GM12878 (cell line): Measurements from ENCODE around the gene GRIK1. TPM values are rescaled to one million over a fixed set of nuclear protein-coding genes. Genes with fewer than 3 reads are reported as not detected.

Source experiments
- ATAC-seq: fragments of 200-7000 bp; cut with Tn5 transposase; 3 replicates; pipeline ENCODE4 v1.9.1; 2020; ENCODE audit warnings: mild to moderate bottlenecking, moderate library complexity
- BruUV-seq: library from RNA; stranded (reverse); fragments of 400-500 nt; replicated peaks from 2 replicates; lab custom pipeline; 2021; lab: Mats Ljungman, UMichigan
- CTCF ChIA-PET: fragments of 300-600 bp; sonication (Branson Sonifier 250); formaldehyde crosslinking; extraction: SDS; loops from one replicate; lab custom pipeline; 2021; ENCODE audit warnings: inconsistent platforms; lab: Yijun Ruan, JAX
- POLR2A ChIA-PET: fragments of 350-600 bp; formaldehyde crosslinking; extraction: SDS; loops from one replicate; lab custom pipeline; 2021; ENCODE audit warnings: inconsistent platforms; lab: Charles Lee
- RAD21 ChIA-PET: fragments of 300-600 bp; sonication (Branson Sonifier 250); formaldehyde crosslinking; loops from one replicate; lab custom pipeline; 2023; ENCODE audit warnings: antibody characterized with exemption; ENCODE audit not compliant: unreplicated experiment; lab: Charles Lee
- SMC1A ChIA-PET: fragments of 300-600 bp; sonication (Branson Sonifier 250); formaldehyde crosslinking; loops from one replicate; lab custom pipeline; 2023; ENCODE audit not compliant: unreplicated experiment, uncharacterized antibody; lab: Charles Lee
- DNase-seq: peaks from one replicate; pipeline ENCODE4 v3.0.0-alpha.2; 2011; ENCODE audit warnings: low read depth, low spot score
- FAIRE-seq: peaks from 3 replicates; lab custom pipeline; 2011; peaks lifted over from hg19 to GRCh38; lab: Jason Lieb, UNC
- H2AFZ ChIP-seq: 2 replicates; pipeline ENCODE4 v1.6.0; 2011; ENCODE audit warnings: low read depth, low read length, control low read depth; ENCODE audit not compliant: control insufficient read depth
- H3K27ac ChIP-seq: 2 replicates; pipeline ENCODE4 v1.5.1; 2011; ENCODE audit warnings: control low read depth; ENCODE audit not compliant: control insufficient read depth, insufficient read depth
- H3K27me3 ChIP-seq, 2 experiments: replicated peaks in 1 of 2; 2 replicates each; pipeline versions ENCODE4 v1.6.0 to v1.6.1; 2011; ENCODE audit warnings: low read length in 1 of 2; ENCODE audit not compliant: control insufficient read depth in 2 of 2, insufficient read depth in 2 of 2
- H3K36me3 ChIP-seq, 2 experiments: 2 replicates each; pipeline ENCODE4 v1.5.1; 2011; ENCODE audit warnings: low read length in 1 of 2; ENCODE audit not compliant: control insufficient read depth in 2 of 2, insufficient read depth in 2 of 2
- H3K4me1 ChIP-seq: 2 replicates; pipeline ENCODE4 v1.6.1; 2011; ENCODE audit warnings: mild to moderate bottlenecking, low read length, moderate library complexity, mixed read lengths; ENCODE audit not compliant: control insufficient read depth, insufficient read depth
- H3K4me2 ChIP-seq: 2 replicates; pipeline ENCODE4 v1.6.0; 2011; ENCODE audit warnings: control low read depth; ENCODE audit not compliant: control insufficient read depth, insufficient read depth
- H3K4me3 ChIP-seq: fragments of 200-600 bp; sonication (generic); 2 replicates; pipeline ENCODE4 v1.5.1; 2016
- H3K79me2 ChIP-seq: 2 replicates; pipeline ENCODE4 v1.6.0; 2011; ENCODE audit warnings: low read length; ENCODE audit not compliant: control insufficient read depth, insufficient read depth
- H3K9ac ChIP-seq: 2 replicates; pipeline ENCODE4 v1.8.0; 2011; ENCODE audit warnings: low read length, control low read depth, mixed read lengths; ENCODE audit not compliant: control insufficient read depth, insufficient read depth
- H3K9me3 ChIP-seq: replicated peaks from 3 replicates; pipeline ENCODE4 v1.5.1; 2011; ENCODE audit warnings: mild to moderate bottlenecking, low read length; ENCODE audit not compliant: control insufficient read depth, insufficient read depth
- H4K20me1 ChIP-seq: 2 replicates; pipeline ENCODE4 v1.6.0; 2011; ENCODE audit not compliant: control insufficient read depth, insufficient read depth
- E2F4 ChIP-seq: IDR thresholded peaks from 2 replicates; pipeline ENCODE4 v1.6.1; 2012; ENCODE audit warnings: low read depth, low read length, improper control_type of control experiment
- E2F8 ChIP-seq: fragments of 450-650 bp; IDR thresholded peaks from 2 replicates; pipeline ENCODE4 v1.6.1; 2018; ENCODE audit warnings: mild to moderate bottlenecking, low read depth, moderate library complexity; ENCODE audit not compliant: partially characterized antibody
- EZH2 ChIP-seq: IDR thresholded peaks from 2 replicates; pipeline ENCODE4 v1.6.1; 2012; ENCODE audit warnings: low read depth, mild to moderate bottlenecking, control low read depth, inconsistent platforms, low read length, borderline replicate concordance; ENCODE audit not compliant: control insufficient read depth
- GATAD2B ChIP-seq: fragments of 450-650 bp; conservative IDR thresholded peaks from 2 replicates; pipeline ENCODE4 v1.6.1; 2017; ENCODE audit warnings: low read depth, mild to moderate bottlenecking, moderate library complexity
- IKZF2 ChIP-seq, 2 experiments: fragments of 450-650 bp; IDR thresholded peaks; 2 replicates each; pipeline ENCODE4 v1.6.1; 2017; ENCODE audit warnings: mild to moderate bottlenecking in 2 of 2, moderate library complexity in 2 of 2
- JUND ChIP-seq: IDR thresholded peaks from 2 replicates; pipeline ENCODE4 v1.6.1; 2012; ENCODE audit warnings: low read depth, mild to moderate bottlenecking, low read length, improper control_type of control experiment, moderate library complexity
- MEF2A ChIP-seq: IDR thresholded peaks from 2 replicates; pipeline ENCODE4 v1.6.1; 2011; ENCODE audit warnings: low read depth, mild to moderate bottlenecking, low read length, moderate library complexity; ENCODE audit not compliant: insufficient read depth
- POLR2AphosphoS2 ChIP-seq: IDR thresholded peaks from 2 replicates; pipeline ENCODE4 v1.6.1; 2011; ENCODE audit warnings: low read depth, mild to moderate bottlenecking, low read length, improper control_type of control experiment, moderate library complexity
- SMAD1 ChIP-seq: fragments of 450-650 bp; IDR thresholded peaks from 2 replicates; pipeline ENCODE4 v1.6.1; 2018; ENCODE audit warnings: mild to moderate bottlenecking, low read depth; ENCODE audit not compliant: partially characterized antibody
- ZBED1 ChIP-seq: IDR thresholded peaks from 2 replicates; pipeline ENCODE4 v1.6.1; 2016; ENCODE audit warnings: borderline replicate concordance
- ZNF207 ChIP-seq: fragments of 450-650 bp; IDR thresholded peaks from 2 replicates; pipeline ENCODE4 v1.6.1; 2014; ENCODE audit warnings: antibody characterized with exemption, mild to moderate bottlenecking, borderline replicate concordance
- ZNF592 ChIP-seq: fragments of 450-650 bp; IDR thresholded peaks from 2 replicates; pipeline ENCODE4 v1.6.1; 2017; ENCODE audit warnings: mild to moderate bottlenecking, moderate library complexity
- ZSCAN29 ChIP-seq: fragments of 450-650 bp; IDR thresholded peaks from 2 replicates; pipeline ENCODE4 v1.6.1; 2017; ENCODE audit warnings: mild to moderate bottlenecking, moderate library complexity
- WGBS: methylation state at CpG from one replicate; pipeline ENCODE4 v1.1.6; 2016; ENCODE audit warnings: low lambda C conversion rate; ENCODE audit not compliant: insufficient replicate concordance, insufficient coverage; ENCODE audit errors: missing lambda C conversion rate; 5-methylcytosine and 5-hydroxymethylcytosine counted together
- in situ Hi-C: fragments of 300-500 bp; cut with MboI; formaldehyde crosslinking; loops from 9 replicates; pipeline ENCODE4 v1.14.3; 2018; ENCODE audit warnings: mixed read lengths
- intact Hi-C: fragments of 100-400 bp; cut with micrococcal nuclease; formaldehyde crosslinking; loops from one replicate; pipeline ENCODE4 v1.14.2; 2022; ENCODE audit not compliant: unreplicated experiment
- polyA plus RNA-seq, 11 experiments: library from polyadenylated mRNA; depleted of rRNA in 4 of 11; unstranded in 6 of 11; stranded (reverse) in 5 of 11; fragments of >200 nt; fragmentation: Nextera tagmentation in 4 of 11; fragmentation: Illumina TruSeq in 1 of 11; extraction: Ambion mirVana in 4 of 11; extraction: Trizol in 1 of 11; gene quantifications; 1 replicate in 1 of 11; 2 replicates in 10 of 11; pipeline versions ENCODE4 v1.2.1 to v1.2.3, GENCODE V29; 2011 to 2016; ENCODE audit warnings: inconsistent platforms in 2 of 11, missing spikeins in 2 of 11, low read depth in 1 of 11
- total RNA-seq, 4 experiments: library from RNA; depleted of rRNA in 3 of 4; stranded (reverse); fragments of >200 nt in 3 of 4; fragmentation: Illumina TruSeq in 1 of 4; extraction: Trizol in 1 of 4; gene quantifications; 2 replicates each; pipeline versions ENCODE4 v1.2.1 to v1.2.3, GENCODE V29; 2013 to 2021

The GRIK1 gene
- total and polyA plus RNA-seq, 10 of the 15 experiments (the other 5 are each of a cell fraction or from before 2014, with no cell fraction given): 0.05 to 0.13 (median 0.09) TPM; not detected in 7

GRCh38 chr21:29821230-29821629 lies 118.6 kb downstream of the GRIK1 start (continued):
- TF ChIP-seq E2F8: no peak
- no peak for TF ChIP-seq POLR2AphosphoS2
- TF ChIP-seq MEF2A: no peak
- no peak for TF ChIP-seq JUND
- TF ChIP-seq E2F4: no peak
- TF ChIP-seq ZSCAN29: no peak

GRCh38 chr21:29819675-29820326 lies 120.0 kb downstream of the GRIK1 start:
- in situ Hi-C loops: no loop called here
- ChIA-PET RAD21 (no interaction called here), CTCF (interaction anchor here (0.7 kb wide), 1 partner anchor 23 kb away, joined by 3 read pairs; no protein-coding TSS in a partner anchor), POLR2A (no interaction called here), SMC1A (no interaction called here)
- FAIRE-seq (no peak), ATAC-seq (no peak), DNase-seq (no peak)
- no peaks in the 10 kb centered on the region for H3K4me1 ChIP-seq
- BruUV-seq: no TSS peak
- H3K4me2 ChIP-seq: no peak overlapping the region
- no peak overlapping the region for H2AFZ ChIP-seq
- no peaks in the 10 kb centered on the region for H3K27me3 ChIP-seq
- no peak overlapping the region for H3K9ac ChIP-seq
- no peaks in the 10 kb centered on the region for H3K79me2 ChIP-seq
- no peaks in the 10 kb centered on the region for H4K20me1 ChIP-seq
- H3K36me3 ChIP-seq: no peaks in the 10 kb centered on the region
- H3K9me3 ChIP-seq: no peaks in the 10 kb centered on the region
- intact Hi-C loops: no loop called here
- WGBS: 10% methylated on average over 5 of the region's 5 CpGs
- H3K27ac ChIP-seq: no peak overlapping the region
- H3K4me3 ChIP-seq: no peak overlapping the region
- TF ChIP-seq ZNF592 (no peak), IKZF2 (IDR thresholded peaks at IDR 0.05) (no peak), EZH2 (no peak), ZBED1 (no peak), SMAD1 (no peak), ZNF207 (no peak), GATAD2B (no peak)
